ENCODE results near the gene MRPL10. TPM values are rescaled to one million over a fixed set of nuclear protein-coding genes. Genes with fewer than 3 reads are reported as not detected.

The MRPL10 gene
- total and polyA plus RNA-seq, 2 experiments from 2014 or later: 50.2 to 74.7 TPM

DNA sequence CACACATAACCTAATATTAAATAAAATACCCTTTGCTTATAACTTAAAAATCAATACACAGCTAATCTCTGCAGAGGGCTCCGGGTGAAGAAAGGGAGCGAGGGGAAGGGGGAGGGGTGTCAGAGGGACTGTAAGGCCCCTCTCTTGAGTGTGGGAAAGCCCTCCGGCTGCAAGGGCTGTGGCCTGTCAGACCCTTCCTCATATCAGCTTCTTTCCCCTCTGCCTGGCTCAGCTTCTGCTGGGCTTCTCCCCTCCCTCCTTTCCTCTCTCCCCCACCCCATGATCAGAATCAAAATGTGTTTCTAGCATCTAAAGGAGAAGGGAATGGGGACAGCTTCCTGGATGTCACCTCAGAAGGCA is 14.4 kb upstream of the MRPL10 start:
- Mint-ChIP-seq H3K27me3 (ENCODE audit: insufficient read depth, low read depth, poor library complexity) (peaks cover 65% of the 10 kb centered on the region), H3K36me3 (ENCODE audit: low read depth) (no peaks in the 10 kb centered on the region), H3K4me1 (peaks cover 50% of the 10 kb centered on the region), H3K27ac (no peak overlapping the region), H3K4me3 (no peak overlapping the region), H3K9me3 (no peaks in the 10 kb centered on the region)
- Histone ChIP-seq H3K4me2 (no peak overlapping the region), H4K20me1 (replicated peaks; ENCODE audit: insufficient read depth) (peaks cover 4% of the 10 kb centered on the region; the same call in 1 of the 2 replicates), H3K27me3 (ENCODE audit: insufficient read depth) (peaks cover 72% of the 10 kb centered on the region), H3K36me3 (ENCODE audit: insufficient read depth) (no peaks in the 10 kb centered on the region), H3K27ac (ENCODE audit: low read depth) (no peak overlapping the region), H3K4me1 (ENCODE audit: insufficient read depth) (peaks cover 30% of the 10 kb centered on the region; the same call in 1 of the 2 replicates), H3K4me3 (no peak overlapping the region), H3F3A (replicated peaks; ENCODE audit: low read depth) (peaks cover 10% of the 10 kb centered on the region), H2AFZ (no peak overlapping the region), H3K79me2 (replicated peaks; ENCODE audit: insufficient read depth) (no peaks in the 10 kb centered on the region), H3K9me2 (ENCODE audit: insufficient read depth) (no peaks in the 10 kb centered on the region)
- DNase-seq (ENCODE audit: low spot score) (no peak), ATAC-seq (no peak)
- TF ChIP-seq ZNF114 (CRISPR knock-in tag; IDR thresholded peaks at IDR 0.05) (no peak), CREB1 (CRISPR knock-in tag; IDR thresholded peaks at IDR 0.05; ENCODE audit: low read depth) (no peak)
- TF ChIP-seq, protein P1, sequence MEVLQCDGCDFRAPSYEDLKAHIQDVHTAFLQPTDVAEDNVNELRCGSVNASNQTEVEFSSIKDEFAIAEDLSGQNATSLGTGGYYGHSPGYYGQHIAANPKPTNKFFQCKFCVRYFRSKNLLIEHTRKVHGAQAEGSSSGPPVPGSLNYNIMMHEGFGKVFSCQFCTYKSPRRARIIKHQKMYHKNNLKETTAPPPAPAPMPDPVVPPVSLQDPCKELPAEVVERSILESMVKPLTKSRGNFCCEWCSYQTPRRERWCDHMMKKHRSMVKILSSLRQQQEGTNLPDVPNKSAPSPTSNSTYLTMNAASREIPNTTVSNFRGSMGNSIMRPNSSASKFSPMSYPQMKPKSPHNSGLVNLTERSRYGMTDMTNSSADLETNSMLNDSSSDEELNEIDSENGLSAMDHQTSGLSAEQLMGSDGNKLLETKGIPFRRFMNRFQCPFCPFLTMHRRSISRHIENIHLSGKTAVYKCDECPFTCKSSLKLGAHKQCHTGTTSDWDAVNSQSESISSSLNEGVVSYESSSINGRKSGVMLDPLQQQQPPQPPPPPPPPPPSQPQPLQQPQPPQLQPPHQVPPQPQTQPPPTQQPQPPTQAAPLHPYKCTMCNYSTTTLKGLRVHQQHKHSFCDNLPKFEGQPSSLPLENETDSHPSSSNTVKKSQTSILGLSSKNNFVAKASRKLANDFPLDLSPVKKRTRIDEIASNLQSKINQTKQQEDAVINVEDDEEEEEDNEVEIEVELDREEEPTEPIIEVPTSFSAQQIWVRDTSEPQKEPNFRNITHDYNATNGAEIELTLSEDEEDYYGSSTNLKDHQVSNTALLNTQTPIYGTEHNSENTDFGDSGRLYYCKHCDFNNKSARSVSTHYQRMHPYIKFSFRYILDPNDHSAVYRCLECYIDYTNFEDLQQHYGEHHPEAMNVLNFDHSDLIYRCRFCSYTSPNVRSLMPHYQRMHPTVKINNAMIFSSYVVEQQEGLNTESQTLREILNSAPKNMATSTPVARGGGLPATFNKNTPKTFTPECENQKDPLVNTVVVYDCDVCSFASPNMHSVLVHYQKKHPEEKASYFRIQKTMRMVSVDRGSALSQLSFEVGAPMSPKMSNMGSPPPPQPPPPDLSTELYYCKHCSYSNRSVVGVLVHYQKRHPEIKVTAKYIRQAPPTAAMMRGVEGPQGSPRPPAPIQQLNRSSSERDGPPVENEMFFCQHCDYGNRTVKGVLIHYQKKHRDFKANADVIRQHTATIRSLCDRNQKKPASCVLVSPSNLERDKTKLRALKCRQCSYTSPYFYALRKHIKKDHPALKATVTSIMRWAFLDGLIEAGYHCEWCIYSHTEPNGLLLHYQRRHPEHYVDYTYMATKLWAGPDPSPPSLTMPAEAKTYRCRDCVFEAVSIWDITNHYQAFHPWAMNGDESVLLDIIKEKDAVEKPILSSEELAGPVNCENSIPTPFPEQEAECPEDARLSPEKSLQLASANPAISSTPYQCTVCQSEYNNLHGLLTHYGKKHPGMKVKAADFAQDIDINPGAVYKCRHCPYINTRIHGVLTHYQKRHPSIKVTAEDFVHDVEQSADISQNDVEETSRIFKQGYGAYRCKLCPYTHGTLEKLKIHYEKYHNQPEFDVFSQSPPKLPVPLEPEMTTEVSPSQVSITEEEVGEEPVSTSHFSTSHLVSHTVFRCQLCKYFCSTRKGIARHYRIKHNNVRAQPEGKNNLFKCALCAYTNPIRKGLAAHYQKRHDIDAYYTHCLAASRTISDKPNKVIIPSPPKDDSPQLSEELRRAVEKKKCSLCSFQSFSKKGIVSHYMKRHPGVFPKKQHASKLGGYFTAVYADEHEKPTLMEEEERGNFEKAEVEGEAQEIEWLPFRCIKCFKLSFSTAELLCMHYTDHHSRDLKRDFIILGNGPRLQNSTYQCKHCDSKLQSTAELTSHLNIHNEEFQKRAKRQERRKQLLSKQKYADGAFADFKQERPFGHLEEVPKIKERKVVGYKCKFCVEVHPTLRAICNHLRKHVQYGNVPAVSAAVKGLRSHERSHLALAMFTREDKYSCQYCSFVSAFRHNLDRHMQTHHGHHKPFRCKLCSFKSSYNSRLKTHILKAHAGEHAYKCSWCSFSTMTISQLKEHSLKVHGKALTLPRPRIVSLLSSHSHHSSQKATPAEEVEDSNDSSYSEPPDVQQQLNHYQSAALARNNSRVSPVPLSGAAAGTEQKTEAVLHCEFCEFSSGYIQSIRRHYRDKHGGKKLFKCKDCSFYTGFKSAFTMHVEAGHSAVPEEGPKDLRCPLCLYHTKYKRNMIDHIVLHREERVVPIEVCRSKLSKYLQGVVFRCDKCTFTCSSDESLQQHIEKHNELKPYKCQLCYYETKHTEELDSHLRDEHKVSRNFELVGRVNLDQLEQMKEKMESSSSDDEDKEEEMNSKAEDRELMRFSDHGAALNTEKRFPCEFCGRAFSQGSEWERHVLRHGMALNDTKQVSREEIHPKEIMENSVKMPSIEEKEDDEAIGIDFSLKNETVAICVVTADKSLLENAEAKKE (CRISPR knock-in tag; IDR thresholded peaks at IDR 0.05): no peak
- TF ChIP-seq, protein P2, sequence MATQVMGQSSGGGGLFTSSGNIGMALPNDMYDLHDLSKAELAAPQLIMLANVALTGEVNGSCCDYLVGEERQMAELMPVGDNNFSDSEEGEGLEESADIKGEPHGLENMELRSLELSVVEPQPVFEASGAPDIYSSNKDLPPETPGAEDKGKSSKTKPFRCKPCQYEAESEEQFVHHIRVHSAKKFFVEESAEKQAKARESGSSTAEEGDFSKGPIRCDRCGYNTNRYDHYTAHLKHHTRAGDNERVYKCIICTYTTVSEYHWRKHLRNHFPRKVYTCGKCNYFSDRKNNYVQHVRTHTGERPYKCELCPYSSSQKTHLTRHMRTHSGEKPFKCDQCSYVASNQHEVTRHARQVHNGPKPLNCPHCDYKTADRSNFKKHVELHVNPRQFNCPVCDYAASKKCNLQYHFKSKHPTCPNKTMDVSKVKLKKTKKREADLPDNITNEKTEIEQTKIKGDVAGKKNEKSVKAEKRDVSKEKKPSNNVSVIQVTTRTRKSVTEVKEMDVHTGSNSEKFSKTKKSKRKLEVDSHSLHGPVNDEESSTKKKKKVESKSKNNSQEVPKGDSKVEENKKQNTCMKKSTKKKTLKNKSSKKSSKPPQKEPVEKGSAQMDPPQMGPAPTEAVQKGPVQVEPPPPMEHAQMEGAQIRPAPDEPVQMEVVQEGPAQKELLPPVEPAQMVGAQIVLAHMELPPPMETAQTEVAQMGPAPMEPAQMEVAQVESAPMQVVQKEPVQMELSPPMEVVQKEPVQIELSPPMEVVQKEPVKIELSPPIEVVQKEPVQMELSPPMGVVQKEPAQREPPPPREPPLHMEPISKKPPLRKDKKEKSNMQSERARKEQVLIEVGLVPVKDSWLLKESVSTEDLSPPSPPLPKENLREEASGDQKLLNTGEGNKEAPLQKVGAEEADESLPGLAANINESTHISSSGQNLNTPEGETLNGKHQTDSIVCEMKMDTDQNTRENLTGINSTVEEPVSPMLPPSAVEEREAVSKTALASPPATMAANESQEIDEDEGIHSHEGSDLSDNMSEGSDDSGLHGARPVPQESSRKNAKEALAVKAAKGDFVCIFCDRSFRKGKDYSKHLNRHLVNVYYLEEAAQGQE (IDR thresholded peaks at IDR 0.05; ENCODE audit: unreplicated experiment): no peak

Measured in GM23338 (cell line).